ENCODE results near the gene FAM184A.

FAM184A gene

GRCh38 chr6:118980063-118980462 is 98.4 kb downstream of the FAM184A start:
- no peak overlapping the region for H3K4me3 ChIP-seq (ENCODE audit: low read length, poor library complexity, severe bottlenecking)
- H2AFZ ChIP-seq (ENCODE audit: low read length): no peak overlapping the region
- no peaks in the 10 kb centered on the region for H3K36me3 ChIP-seq (ENCODE audit: insufficient read depth, low read length)
- H3K4me1 ChIP-seq (ENCODE audit: insufficient read depth, low read length, poor library complexity, severe bottlenecking): no peaks in the 10 kb centered on the region
- no peak overlapping the region for H3K9ac ChIP-seq (ENCODE audit: low read depth, low read length, poor library complexity, severe bottlenecking)
- H3K9me3 ChIP-seq (ENCODE audit: insufficient read depth, low read depth, low read length): no peaks in the 10 kb centered on the region
- no peaks in the 10 kb centered on the region for H3F3A ChIP-seq (ENCODE audit: low read depth)
- no peaks in the 10 kb centered on the region for H3K79me2 ChIP-seq (ENCODE audit: insufficient read depth, low read length)
- no peaks in the 10 kb centered on the region for H3K27me3 ChIP-seq (ENCODE audit: insufficient read depth, low read length, poor library complexity, severe bottlenecking)
- H4K20me1 ChIP-seq (ENCODE audit: insufficient read depth, low read length, poor library complexity, severe bottlenecking): no peaks in the 10 kb centered on the region
- no peak for TF ChIP-seq EZH2phosphoT487 (IDR thresholded peaks at IDR 0.05; ENCODE audit: borderline replicate concordance)
- TF ChIP-seq, protein P1, sequence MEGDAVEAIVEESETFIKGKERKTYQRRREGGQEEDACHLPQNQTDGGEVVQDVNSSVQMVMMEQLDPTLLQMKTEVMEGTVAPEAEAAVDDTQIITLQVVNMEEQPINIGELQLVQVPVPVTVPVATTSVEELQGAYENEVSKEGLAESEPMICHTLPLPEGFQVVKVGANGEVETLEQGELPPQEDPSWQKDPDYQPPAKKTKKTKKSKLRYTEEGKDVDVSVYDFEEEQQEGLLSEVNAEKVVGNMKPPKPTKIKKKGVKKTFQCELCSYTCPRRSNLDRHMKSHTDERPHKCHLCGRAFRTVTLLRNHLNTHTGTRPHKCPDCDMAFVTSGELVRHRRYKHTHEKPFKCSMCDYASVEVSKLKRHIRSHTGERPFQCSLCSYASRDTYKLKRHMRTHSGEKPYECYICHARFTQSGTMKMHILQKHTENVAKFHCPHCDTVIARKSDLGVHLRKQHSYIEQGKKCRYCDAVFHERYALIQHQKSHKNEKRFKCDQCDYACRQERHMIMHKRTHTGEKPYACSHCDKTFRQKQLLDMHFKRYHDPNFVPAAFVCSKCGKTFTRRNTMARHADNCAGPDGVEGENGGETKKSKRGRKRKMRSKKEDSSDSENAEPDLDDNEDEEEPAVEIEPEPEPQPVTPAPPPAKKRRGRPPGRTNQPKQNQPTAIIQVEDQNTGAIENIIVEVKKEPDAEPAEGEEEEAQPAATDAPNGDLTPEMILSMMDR (conservative IDR thresholded peaks at IDR 0.05; ENCODE audit: low read length): no peak
- H3K4me2 ChIP-seq (ENCODE audit: low read depth, low read length, poor library complexity, severe bottlenecking): no peak overlapping the region
- H3K9me2 ChIP-seq (replicated peaks; ENCODE audit: low read depth, low read length): no peaks in the 10 kb centered on the region

DNA sequence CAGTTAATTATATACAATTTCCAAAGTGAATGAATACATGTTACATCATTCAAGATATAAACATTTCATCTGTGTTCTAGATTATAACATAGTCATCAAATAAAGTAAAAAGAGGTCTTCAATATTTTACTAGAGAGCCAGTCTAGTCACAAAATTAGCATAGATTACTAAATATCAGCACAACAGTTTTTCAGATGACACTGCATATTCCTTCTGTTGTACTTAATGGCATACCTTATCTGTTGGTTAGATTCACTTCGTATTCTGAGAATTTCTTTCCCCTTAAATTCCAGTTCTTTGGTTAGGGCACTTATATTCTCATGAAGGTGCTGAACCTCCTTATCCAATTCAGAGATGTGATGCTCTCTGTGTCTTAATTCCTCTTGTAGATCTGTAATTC is 103.7 kb downstream of the FAM184A start:
- H3K9me3 ChIP-seq (ENCODE audit: insufficient read depth, low read depth, low read length): no peaks in the 10 kb centered on the region
- H3K4me2 ChIP-seq (ENCODE audit: low read depth, low read length, poor library complexity, severe bottlenecking): no peak overlapping the region
- no peaks in the 10 kb centered on the region for H3K9me2 ChIP-seq (replicated peaks; ENCODE audit: low read depth, low read length)
- no peaks in the 10 kb centered on the region for H3K4me1 ChIP-seq (ENCODE audit: insufficient read depth, low read length, poor library complexity, severe bottlenecking)
- H2AFZ ChIP-seq (ENCODE audit: low read length): no peak overlapping the region
- H3K4me3 ChIP-seq (ENCODE audit: low read length, poor library complexity, severe bottlenecking): no peak overlapping the region
- H3K27me3 ChIP-seq (ENCODE audit: insufficient read depth, low read length, poor library complexity, severe bottlenecking): no peaks in the 10 kb centered on the region
- no peaks in the 10 kb centered on the region for H4K20me1 ChIP-seq (ENCODE audit: insufficient read depth, low read length, poor library complexity, severe bottlenecking)
- H3K9ac ChIP-seq (ENCODE audit: low read depth, low read length, poor library complexity, severe bottlenecking): no peak overlapping the region
- TF ChIP-seq, protein P1 (conservative IDR thresholded peaks at IDR 0.05; ENCODE audit: low read length): no peak
- TF ChIP-seq EZH2phosphoT487 (IDR thresholded peaks at IDR 0.05; ENCODE audit: borderline replicate concordance): no peak
- no peaks in the 10 kb centered on the region for H3F3A ChIP-seq (ENCODE audit: low read depth)
- no peaks in the 10 kb centered on the region for H3K79me2 ChIP-seq (ENCODE audit: insufficient read depth, low read length)
- no peaks in the 10 kb centered on the region for H3K36me3 ChIP-seq (ENCODE audit: insufficient read depth, low read length)

DNA sequence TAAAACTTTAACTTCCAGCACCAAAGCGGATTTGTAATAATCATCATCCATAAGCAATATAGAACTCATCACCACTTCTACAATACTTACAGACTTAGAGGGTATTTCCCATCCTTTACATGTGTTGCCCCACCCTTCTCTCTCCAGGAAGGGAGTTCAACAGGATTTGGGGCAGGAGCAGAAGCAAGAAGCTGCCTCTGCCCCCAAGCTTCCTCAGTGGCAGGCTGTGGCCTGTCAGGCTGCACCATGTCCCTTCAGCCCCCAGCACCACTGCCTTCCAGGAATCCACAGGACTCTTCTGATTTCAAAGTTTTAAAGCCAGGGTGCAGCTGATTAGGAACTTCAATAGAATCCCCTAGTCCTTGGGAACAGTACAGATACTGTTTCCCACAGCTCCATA is 106.8 kb downstream of the FAM184A start:
- no peak overlapping the region for H3K4me3 ChIP-seq (ENCODE audit: low read length, poor library complexity, severe bottlenecking)
- no peak overlapping the region for H2AFZ ChIP-seq (ENCODE audit: low read length)
- no peaks in the 10 kb centered on the region for H3K27me3 ChIP-seq (ENCODE audit: insufficient read depth, low read length, poor library complexity, severe bottlenecking)
- no peak for TF ChIP-seq EZH2phosphoT487 (IDR thresholded peaks at IDR 0.05; ENCODE audit: borderline replicate concordance)
- TF ChIP-seq, protein P1 (conservative IDR thresholded peaks at IDR 0.05; ENCODE audit: low read length): no peak
- no peaks in the 10 kb centered on the region for H3F3A ChIP-seq (ENCODE audit: low read depth)
- no peaks in the 10 kb centered on the region for H4K20me1 ChIP-seq (ENCODE audit: insufficient read depth, low read length, poor library complexity, severe bottlenecking)
- H3K9me3 ChIP-seq (ENCODE audit: insufficient read depth, low read depth, low read length): no peaks in the 10 kb centered on the region
- H3K36me3 ChIP-seq (ENCODE audit: insufficient read depth, low read length): no peaks in the 10 kb centered on the region
- no peak overlapping the region for H3K9ac ChIP-seq (ENCODE audit: low read depth, low read length, poor library complexity, severe bottlenecking)
- H3K4me2 ChIP-seq (ENCODE audit: low read depth, low read length, poor library complexity, severe bottlenecking): no peak overlapping the region
- H3K79me2 ChIP-seq (ENCODE audit: insufficient read depth, low read length): no peaks in the 10 kb centered on the region
- H3K9me2 ChIP-seq (replicated peaks; ENCODE audit: low read depth, low read length): no peaks in the 10 kb centered on the region
- H3K4me1 ChIP-seq (ENCODE audit: insufficient read depth, low read length, poor library complexity, severe bottlenecking): no peaks in the 10 kb centered on the region

Data from Loucy (cell line).